ENCODE results near the gene SIRT3.

DNA sequence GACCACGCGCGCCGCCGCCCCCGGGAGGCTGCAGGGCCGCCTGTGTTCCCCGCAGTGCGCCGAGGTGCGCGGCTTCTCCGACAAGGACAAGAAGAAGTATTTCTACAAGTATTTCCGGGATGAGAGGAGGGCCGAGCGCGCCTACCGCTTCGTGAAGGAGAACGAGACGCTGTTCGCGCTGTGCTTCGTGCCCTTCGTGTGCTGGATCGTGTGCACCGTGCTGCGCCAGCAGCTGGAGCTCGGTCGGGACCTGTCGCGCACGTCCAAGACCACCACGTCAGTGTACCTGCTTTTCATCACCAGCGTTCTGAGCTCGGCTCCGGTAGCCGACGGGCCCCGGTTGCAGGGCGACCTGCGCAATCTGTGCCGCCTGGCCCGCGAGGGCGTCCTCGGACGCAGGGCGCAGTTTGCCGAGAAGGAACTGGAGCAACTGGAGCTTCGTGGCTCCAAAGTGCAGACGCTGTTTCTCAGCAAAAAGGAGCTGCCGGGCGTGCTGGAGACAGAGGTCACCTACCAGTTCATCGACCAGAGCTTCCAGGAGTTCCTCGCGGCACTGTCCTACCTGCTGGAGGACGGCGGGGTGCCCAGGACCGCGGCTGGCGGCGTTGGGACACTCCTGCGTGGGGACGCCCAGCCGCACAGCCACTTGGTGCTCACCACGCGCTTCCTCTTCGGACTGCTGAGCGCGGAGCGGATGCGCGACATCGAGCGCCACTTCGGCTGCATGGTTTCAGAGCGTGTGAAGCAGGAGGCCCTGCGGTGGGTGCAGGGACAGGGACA is 44.8 kb upstream of the SIRT3 start:
- TF ChIP-seq, protein P1, sequence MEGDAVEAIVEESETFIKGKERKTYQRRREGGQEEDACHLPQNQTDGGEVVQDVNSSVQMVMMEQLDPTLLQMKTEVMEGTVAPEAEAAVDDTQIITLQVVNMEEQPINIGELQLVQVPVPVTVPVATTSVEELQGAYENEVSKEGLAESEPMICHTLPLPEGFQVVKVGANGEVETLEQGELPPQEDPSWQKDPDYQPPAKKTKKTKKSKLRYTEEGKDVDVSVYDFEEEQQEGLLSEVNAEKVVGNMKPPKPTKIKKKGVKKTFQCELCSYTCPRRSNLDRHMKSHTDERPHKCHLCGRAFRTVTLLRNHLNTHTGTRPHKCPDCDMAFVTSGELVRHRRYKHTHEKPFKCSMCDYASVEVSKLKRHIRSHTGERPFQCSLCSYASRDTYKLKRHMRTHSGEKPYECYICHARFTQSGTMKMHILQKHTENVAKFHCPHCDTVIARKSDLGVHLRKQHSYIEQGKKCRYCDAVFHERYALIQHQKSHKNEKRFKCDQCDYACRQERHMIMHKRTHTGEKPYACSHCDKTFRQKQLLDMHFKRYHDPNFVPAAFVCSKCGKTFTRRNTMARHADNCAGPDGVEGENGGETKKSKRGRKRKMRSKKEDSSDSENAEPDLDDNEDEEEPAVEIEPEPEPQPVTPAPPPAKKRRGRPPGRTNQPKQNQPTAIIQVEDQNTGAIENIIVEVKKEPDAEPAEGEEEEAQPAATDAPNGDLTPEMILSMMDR (conservative IDR thresholded peaks at IDR 0.05; ENCODE audit: low read depth, low read length): no peak
- no peak for TF ChIP-seq EZH2 (IDR thresholded peaks at IDR 0.05; ENCODE audit: low read length, unreplicated experiment)
- no peak for TF ChIP-seq EZH2phosphoT487 (IDR thresholded peaks at IDR 0.05; ENCODE audit: borderline replicate concordance, low read length)

All from PC-3 (cell line).